ENCODE measurements around the gene KHK. TPM values are rescaled to one million over a fixed set of nuclear protein-coding genes. Genes with fewer than 3 reads are reported as not detected.

The KHK gene
- polyA plus RNA-seq, 1 donor (not counting 4 experiments of a cell fraction or from before 2014, with no cell fraction given): 0.21 TPM

DNA sequence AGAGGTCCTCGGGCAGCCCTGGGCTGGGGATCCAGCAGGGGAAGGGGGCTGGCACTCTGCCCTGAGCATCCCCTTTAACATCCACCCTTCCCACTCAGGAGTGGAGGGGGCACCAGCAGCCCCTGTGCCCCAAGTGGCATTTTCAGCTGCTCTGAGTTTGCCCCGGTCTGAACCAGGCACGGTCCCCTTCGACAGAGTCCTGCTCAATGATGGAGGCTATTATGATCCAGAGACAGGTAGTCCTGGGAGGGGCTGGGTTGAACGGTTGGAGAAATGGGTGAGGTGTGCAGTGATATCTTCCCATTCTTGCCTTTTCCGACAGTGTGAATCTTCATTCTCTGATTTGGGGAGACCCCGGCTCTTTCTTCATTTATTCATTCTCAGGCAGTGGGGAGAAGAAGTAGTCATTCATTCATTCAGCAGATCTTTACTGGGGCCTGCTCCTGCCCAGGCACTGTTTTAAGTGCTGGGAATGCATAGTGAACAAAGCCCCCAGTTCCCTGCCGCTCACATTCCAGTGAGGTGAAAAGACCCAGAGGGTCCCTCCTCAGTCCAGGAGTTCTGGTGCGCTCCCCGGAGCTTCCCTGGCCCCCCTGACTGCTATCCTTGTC lies 1.4 kb upstream of the KHK start:
- Histone ChIP-seq H4K20me1 (ENCODE audit: control insufficient read depth, extremely low read depth, insufficient read depth, low read length) (no peaks in the 10 kb centered on the region), H3K9me3 (ENCODE audit: control insufficient read depth, low read depth, low read length) (no peaks in the 10 kb centered on the region), H2AFZ (ENCODE audit: control insufficient read depth, low read length) (peak overlapping the region; percentile 65), H3K36me3 (ENCODE audit: control insufficient read depth in 2 of 2, extremely low read depth in 1 of 2, insufficient read depth in 2 of 2, low read length in 2 of 2) (no peaks in the 10 kb centered on the region), H3K9ac (ENCODE audit: control insufficient read depth, extremely low read depth, insufficient read depth, low read length) (peak overlapping the region; percentile 73), H3K4me2 (ENCODE audit: control insufficient read depth, extremely low read depth, insufficient read depth, low read depth, low read length) (peak overlapping the region; percentile 79), H3K9me1 (ENCODE audit: control insufficient read depth, extremely low read depth, insufficient read depth, low read length) (no peaks in the 10 kb centered on the region), H3K27me3 (ENCODE audit: control insufficient read depth, extremely low read depth, insufficient read depth, low read length) (no peaks in the 10 kb centered on the region), H3K4me1 (ENCODE audit: control insufficient read depth, extremely low read depth, insufficient read depth, low read length) (peaks cover 18% of the 10 kb centered on the region), H3K27ac (ENCODE audit: control insufficient read depth, insufficient read depth, low read length) (peak overlapping the region; percentile 2), H3K4me3 (ENCODE audit: control insufficient read depth in 2 of 3, extremely low read depth in 1 of 3, insufficient read depth in 2 of 3, low read depth in 1 of 3, low read length in 3 of 3) (peak overlapping the region; percentile 55 to 85 (median 69)), H3K79me2 (ENCODE audit: control insufficient read depth, insufficient read depth, low read length) (no peaks in the 10 kb centered on the region)
- no peak for TF ChIP-seq EZH2 (IDR thresholded peaks at IDR 0.05; ENCODE audit: low read length)
- TF ChIP-seq, protein P1, sequence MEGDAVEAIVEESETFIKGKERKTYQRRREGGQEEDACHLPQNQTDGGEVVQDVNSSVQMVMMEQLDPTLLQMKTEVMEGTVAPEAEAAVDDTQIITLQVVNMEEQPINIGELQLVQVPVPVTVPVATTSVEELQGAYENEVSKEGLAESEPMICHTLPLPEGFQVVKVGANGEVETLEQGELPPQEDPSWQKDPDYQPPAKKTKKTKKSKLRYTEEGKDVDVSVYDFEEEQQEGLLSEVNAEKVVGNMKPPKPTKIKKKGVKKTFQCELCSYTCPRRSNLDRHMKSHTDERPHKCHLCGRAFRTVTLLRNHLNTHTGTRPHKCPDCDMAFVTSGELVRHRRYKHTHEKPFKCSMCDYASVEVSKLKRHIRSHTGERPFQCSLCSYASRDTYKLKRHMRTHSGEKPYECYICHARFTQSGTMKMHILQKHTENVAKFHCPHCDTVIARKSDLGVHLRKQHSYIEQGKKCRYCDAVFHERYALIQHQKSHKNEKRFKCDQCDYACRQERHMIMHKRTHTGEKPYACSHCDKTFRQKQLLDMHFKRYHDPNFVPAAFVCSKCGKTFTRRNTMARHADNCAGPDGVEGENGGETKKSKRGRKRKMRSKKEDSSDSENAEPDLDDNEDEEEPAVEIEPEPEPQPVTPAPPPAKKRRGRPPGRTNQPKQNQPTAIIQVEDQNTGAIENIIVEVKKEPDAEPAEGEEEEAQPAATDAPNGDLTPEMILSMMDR (optimal IDR thresholded peaks at IDR 0.05 in 1 of 3, IDR thresholded peaks at IDR 0.05 in 1 of 3, conservative IDR thresholded peaks at IDR 0.05 in 1 of 3; ENCODE audit: extremely low read depth in 1 of 3, insufficient read depth in 2 of 3, low read length in 3 of 3): no peak
- DNase-seq (ENCODE audit: low read depth, low spot score) (no peak), FAIRE-seq (no peak)
- dilution Hi-C loops (cut with MboI; ENCODE audit: extremely low pct_ligation_motif_present, low sequenced_read_pairs): no loop called here

DNA sequence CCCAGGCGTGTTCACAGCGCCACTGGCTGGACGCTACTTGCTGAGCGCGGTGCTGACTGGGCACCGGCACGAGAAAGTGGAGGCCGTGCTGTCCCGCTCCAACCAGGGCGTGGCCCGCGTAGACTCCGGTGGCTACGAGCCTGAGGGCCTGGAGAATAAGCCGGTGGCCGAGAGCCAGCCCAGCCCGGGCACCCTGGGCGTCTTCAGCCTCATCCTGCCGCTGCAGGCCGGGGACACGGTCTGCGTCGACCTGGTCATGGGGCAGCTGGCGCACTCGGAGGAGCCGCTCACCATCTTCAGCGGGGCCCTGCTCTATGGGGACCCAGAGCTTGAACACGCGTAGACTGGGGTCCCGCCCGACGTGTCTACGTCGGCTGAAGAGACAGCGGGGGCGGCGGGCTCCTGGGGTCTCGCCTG lies 891 bp upstream of the KHK start:
- Histone ChIP-seq H3K9me3 (ENCODE audit: control insufficient read depth, low read depth, low read length) (no peaks in the 10 kb centered on the region), H3K9me1 (ENCODE audit: control insufficient read depth, extremely low read depth, insufficient read depth, low read length) (no peaks in the 10 kb centered on the region), H3K27me3 (ENCODE audit: control insufficient read depth, extremely low read depth, insufficient read depth, low read length) (no peaks in the 10 kb centered on the region), H3K9ac (ENCODE audit: control insufficient read depth, extremely low read depth, insufficient read depth, low read length) (peak overlapping the region; percentile 73), H3K27ac (ENCODE audit: control insufficient read depth, insufficient read depth, low read length) (peak overlapping the region; percentile 2), H3K79me2 (ENCODE audit: control insufficient read depth, insufficient read depth, low read length) (no peaks in the 10 kb centered on the region), H2AFZ (ENCODE audit: control insufficient read depth, low read length) (peak overlapping the region; percentile 65), H3K4me2 (ENCODE audit: control insufficient read depth, extremely low read depth, insufficient read depth, low read depth, low read length) (peak overlapping the region; percentile 79), H3K4me3 (ENCODE audit: control insufficient read depth in 2 of 3, extremely low read depth in 1 of 3, insufficient read depth in 2 of 3, low read depth in 1 of 3, low read length in 3 of 3) (peak overlapping the region; percentile 55 to 85 (median 69)), H3K4me1 (ENCODE audit: control insufficient read depth, extremely low read depth, insufficient read depth, low read length) (peaks cover 18% of the 10 kb centered on the region), H3K36me3 (ENCODE audit: control insufficient read depth in 2 of 2, extremely low read depth in 1 of 2, insufficient read depth in 2 of 2, low read length in 2 of 2) (no peaks in the 10 kb centered on the region), H4K20me1 (ENCODE audit: control insufficient read depth, extremely low read depth, insufficient read depth, low read length) (no peaks in the 10 kb centered on the region)
- dilution Hi-C loops (cut with MboI; ENCODE audit: extremely low pct_ligation_motif_present, low sequenced_read_pairs): no loop called here
- TF ChIP-seq EZH2 (IDR thresholded peaks at IDR 0.05; ENCODE audit: low read length): no peak
- TF ChIP-seq, protein P1 (optimal IDR thresholded peaks at IDR 0.05 in 1 of 3, IDR thresholded peaks at IDR 0.05 in 1 of 3, conservative IDR thresholded peaks at IDR 0.05 in 1 of 3; ENCODE audit: extremely low read depth in 1 of 3, insufficient read depth in 2 of 3, low read length in 3 of 3): peak in 1 of 3 experiments; percentile 80
- DNase-seq (ENCODE audit: low read depth, low spot score): peak; percentile 35
- no peak for FAIRE-seq

All from keratinocyte (primary cell).